WI38 (cell line): ENCODE data around the gene PIP5K1C.
"Not testable (repeated sequence)": the region's sequence is repeated elsewhere in the genome, so short reads cannot be mapped to it uniquely, and the experiment has no call there.

Experiments used
- H3K4me3 ChIP-seq: 2 replicates; pipeline ENCODE4 v1.5.1; 2011; ENCODE audit warnings: low read depth, mild to moderate bottlenecking, control low read depth, low read length
- TF ChIP-seq, protein P1 (sequence below): IDR thresholded peaks from 2 replicates; pipeline ENCODE4 v1.5.1; 2012; ENCODE audit warnings: low read depth, mild to moderate bottlenecking, control low read depth, low read length

Gene PIP5K1C

DNA sequence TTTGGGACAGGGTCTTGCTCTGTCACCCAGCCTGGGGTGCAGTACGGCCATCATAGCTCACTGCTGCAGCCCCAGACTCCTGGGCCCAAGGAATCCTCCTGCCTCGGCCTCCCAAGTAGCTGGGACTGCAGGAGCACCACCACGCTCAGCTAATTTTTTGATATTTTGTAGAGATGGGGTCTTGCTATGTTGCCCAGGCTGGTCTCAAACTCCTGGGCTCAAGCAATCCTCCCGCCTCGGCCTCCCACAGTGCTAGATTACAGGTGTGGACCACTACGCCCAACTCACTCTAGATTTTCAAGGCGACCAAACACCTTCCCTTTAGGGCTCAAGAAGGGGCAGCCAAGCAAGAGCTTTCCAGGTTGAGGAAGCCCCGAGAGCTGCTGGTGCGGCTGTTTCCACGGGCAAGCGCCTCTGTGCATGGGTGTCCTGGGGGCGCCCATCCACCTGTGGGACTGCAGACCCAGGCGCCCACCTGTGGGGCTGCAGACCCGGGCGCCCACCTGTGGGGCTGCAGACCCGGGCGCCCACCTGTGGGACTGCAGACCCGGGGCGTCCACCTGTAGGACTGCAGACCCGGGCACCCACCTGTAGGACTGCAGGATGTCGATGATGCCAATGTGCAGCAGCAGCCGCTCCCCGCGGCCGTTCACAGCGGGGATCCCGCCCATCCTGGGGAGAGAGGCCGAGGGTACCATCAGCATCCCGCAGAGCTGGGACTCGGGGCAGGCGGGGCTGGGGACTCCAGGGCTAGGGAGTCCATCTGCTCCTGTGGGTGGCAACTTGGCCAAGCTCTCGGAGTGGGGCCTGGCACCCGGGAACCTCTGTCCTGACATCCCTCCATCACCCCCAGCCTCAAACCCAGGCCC, 52.0 kb downstream of the PIP5K1C start:
- TF ChIP-seq, protein P1, sequence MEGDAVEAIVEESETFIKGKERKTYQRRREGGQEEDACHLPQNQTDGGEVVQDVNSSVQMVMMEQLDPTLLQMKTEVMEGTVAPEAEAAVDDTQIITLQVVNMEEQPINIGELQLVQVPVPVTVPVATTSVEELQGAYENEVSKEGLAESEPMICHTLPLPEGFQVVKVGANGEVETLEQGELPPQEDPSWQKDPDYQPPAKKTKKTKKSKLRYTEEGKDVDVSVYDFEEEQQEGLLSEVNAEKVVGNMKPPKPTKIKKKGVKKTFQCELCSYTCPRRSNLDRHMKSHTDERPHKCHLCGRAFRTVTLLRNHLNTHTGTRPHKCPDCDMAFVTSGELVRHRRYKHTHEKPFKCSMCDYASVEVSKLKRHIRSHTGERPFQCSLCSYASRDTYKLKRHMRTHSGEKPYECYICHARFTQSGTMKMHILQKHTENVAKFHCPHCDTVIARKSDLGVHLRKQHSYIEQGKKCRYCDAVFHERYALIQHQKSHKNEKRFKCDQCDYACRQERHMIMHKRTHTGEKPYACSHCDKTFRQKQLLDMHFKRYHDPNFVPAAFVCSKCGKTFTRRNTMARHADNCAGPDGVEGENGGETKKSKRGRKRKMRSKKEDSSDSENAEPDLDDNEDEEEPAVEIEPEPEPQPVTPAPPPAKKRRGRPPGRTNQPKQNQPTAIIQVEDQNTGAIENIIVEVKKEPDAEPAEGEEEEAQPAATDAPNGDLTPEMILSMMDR = no peak
- no peak overlapping the region for H3K4me3 ChIP-seq

DNA sequence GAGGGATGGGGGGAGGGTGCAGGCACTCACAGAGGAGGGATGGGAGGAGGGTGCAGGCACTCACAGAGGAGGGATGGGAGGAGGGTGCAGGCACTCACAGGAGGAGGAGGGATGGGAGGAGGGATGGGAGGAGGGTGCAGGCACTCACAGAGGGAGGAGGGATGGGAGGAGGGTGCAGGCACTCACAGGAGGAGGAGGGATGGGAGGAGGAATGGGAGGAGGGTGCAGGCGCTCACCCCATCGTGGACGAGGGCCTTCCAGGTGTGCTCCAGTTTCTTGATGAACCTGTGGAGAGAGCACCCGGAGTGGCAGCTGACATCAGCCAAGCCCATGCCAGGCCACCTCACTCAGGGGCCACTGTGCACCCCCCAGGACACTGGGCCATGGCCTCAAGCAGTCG, 53.2 kb downstream of the PIP5K1C start:
- H3K4me3 ChIP-seq = not testable (repeated sequence)

DNA sequence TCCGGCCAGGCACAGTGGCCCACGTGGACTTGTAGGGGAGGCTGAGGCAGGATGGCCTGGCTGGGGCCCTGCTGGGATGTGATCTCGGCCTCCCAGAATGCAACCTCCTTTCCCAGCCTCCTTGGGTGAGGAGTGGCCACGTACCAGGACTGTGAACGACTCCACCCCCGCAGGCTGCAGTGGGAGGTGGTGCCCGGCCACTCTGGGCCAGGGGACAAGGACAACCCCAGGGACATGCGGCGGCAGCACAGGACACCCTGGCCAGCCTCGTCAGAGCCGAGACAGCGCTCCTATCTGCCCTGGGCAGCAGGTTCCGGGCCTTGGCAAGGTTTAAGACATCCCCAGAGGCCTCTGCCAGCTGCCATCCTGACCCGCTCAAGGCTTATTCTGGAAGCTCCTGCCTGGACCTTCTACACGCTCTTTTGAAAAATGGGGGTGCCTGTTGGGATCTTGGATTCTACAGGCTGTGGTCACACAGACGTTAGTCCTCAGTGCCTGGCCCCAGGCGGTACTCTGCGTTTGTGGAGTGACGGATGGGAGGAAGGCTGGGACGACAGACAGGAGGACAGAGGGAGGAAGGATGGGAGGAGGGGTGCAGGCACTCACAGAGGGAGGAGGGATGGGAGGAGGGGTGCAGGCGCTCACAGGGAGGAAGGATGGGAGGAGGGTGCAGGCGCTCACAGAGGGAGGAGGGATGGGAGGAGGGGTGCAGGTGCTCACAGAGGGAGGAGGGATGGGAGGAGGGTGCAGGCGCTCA, 53.8 kb downstream of the PIP5K1C start:
- no peak overlapping the region for H3K4me3 ChIP-seq
- TF ChIP-seq, protein P1 = no peak

DNA sequence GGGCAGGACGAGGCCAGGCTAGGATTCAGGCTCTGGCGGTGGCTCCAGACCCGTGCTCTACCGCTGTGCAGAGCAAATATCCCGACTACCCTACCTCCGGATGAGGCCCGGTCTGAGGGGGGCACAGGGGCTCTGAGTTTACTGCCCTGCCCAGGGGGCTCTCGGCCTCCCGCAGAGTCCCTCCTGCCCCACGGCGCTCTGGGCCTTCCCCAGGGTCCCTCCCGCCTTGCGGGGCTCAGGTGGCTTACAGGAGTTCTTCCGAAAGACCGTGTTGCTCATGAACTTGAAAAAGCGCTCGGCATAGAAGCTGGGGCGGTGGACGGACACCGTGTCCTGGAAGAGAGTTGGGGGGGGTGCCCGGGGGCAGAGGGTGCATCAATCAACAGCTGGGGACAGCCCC, 54.5 kb downstream of the PIP5K1C start:
- TF ChIP-seq, protein P1 = no peak
- no peak overlapping the region for H3K4me3 ChIP-seq

DNA sequence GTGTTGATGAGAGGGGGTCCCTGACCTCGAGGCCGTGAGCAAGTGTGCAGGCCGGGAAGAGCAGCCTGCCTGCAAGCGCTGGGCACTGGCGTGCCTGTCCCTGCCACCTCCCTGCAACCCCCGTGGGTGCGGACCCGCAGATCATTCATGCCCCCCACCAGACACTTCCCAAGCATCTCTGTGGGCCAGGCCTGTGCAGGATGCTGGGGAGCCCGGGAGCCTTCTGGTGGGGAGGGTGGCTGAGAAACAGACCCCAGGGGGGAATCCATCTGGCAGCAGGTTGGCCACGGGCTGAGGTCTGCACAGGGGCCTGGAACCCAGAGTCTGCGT, 55.2 kb downstream of the PIP5K1C start:
- no peak overlapping the region for H3K4me3 ChIP-seq
- TF ChIP-seq, protein P1 = no peak

DNA sequence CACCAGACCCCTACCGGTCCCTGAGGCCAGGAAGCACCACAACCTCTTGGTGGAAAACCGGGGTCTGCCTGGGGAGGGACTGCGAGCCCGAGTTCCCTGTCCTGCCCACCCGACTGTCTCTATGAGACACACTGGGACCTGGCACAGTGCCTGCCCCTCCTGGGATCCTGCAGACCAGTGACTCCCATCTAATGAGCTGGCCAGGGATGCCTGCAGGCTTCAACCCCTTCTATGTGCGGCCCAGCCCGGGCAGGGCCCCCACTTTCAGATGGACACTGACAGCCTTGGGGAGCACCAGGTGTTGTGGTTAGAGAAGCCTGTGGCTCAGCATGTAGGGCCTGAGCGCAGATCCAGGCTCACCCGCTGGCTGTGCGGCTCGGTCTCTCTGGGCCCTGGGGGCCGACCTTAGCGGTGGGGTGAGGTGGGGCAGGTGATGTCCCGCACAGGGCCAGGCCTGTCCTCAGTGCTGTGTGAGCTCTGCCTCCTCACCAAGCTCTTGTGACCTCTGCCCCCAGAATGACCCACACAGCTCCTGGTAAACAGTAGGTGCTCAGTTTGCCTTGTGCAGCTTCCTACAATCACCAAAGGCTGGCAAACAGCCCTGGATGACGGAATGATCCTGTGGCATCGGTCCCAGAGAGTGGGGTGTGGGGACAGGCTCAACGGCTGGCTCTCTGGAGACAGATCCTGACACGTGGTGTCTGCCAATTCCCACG, 55.8 kb downstream of the PIP5K1C start:
- H3K4me3 ChIP-seq = no peak overlapping the region
- TF ChIP-seq, protein P1 = no peak

DNA sequence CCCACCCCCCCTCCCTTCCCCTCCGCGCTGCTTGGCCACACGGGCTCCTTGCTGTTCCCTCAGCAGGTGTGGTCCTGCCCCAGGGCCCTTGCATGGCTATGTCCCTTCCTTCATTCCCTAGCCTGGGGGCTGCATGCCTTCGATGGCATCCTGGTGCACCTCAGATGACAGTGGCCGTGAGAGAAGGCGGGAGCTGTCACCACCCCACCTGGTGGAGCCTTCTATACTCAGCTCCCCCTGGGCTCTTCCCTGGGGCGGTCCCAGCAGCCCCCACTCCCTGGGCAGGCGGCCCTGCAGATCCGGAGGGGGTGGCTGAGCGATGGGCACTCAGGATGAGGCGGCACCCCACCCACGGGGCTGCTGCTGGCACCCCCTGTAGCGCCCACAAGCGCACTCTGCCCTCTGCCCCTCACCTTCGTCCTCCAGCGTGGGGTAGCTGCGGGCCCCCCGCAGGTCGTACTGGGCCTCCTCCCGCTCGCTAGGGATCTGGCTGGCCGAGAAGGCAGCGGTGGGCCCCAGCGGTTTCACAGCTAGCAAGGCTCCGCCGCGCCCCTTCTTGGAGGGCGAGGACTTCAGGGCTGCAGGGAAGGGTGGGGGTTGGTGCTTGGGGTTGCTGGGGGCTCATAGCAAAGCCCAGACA, 56.5 kb downstream of the PIP5K1C start:
- H3K4me3 ChIP-seq = no peak overlapping the region
- TF ChIP-seq, protein P1 = no peak
